ENCODE results near the gene ZNF304. TPM values are rescaled to one million over a fixed set of nuclear protein-coding genes. Genes with fewer than 3 reads are reported as not detected.

ZNF304 gene
- total and polyA plus RNA-seq, 2 of the 13 experiments (the other 11 are each of a cell fraction or from before 2014, with no cell fraction given) = 3.4 to 8.0 TPM

- TF ChIP-seq ATF7 (IDR thresholded peaks at IDR 0.05) (no peak), ATF7 (CRISPR knock-in tag; IDR thresholded peaks at IDR 0.05) (no peak), MED13 (CRISPR knock-in tag; IDR thresholded peaks at IDR 0.05) (no peak), MAZ (IDR thresholded peaks at IDR 0.05; ENCODE audit: borderline replicate concordance, low read depth, low read length) (no peak), MAZ (CRISPR knock-in tag; IDR thresholded peaks at IDR 0.05; ENCODE audit: low read depth) (no peak), HCFC1 (IDR thresholded peaks at IDR 0.05; ENCODE audit: low read depth, low read length) (0 out of 2 replicates have a peak, but pooled peaks have one; percentile 18), HBP1 (CRISPR knock-in tag; IDR thresholded peaks at IDR 0.05; ENCODE audit: low read depth) (no peak), RCOR2 (CRISPR knock-in tag; IDR thresholded peaks at IDR 0.05) (no peak), CREB1 (IDR thresholded peaks at IDR 0.05) (no peak), CREB1 (CRISPR knock-in tag; IDR thresholded peaks at IDR 0.05) (no peak), ZBTB25 (CRISPR knock-in tag; IDR thresholded peaks at IDR 0.05) (no peak), SNRNP70 (IDR thresholded peaks at IDR 0.05; ENCODE audit: low read depth, low read length) (no peak), PBX3 (CRISPR knock-in tag; IDR thresholded peaks at IDR 0.05; ENCODE audit: borderline replicate concordance) (no peak), ZNF552 (CRISPR knock-in tag; IDR thresholded peaks at IDR 0.05; ENCODE audit: borderline replicate concordance) (no peak), ZNF784 (CRISPR knock-in tag; IDR thresholded peaks at IDR 0.05; ENCODE audit: borderline replicate concordance) (no peak), MATR3 (CRISPR knock-in tag; IDR thresholded peaks at IDR 0.05) (no peak), ZNF235 (CRISPR knock-in tag; IDR thresholded peaks at IDR 0.05; ENCODE audit: borderline replicate concordance) (no peak), SP2 (CRISPR knock-in tag; IDR thresholded peaks at IDR 0.05) (no peak), ZNF256 (CRISPR knock-in tag; conservative IDR thresholded peaks at IDR 0.05) (no peak), SRSF9 (IDR thresholded peaks at IDR 0.05; ENCODE audit: borderline replicate concordance, insufficient read depth, low read depth, low read length, poor library complexity, severe bottlenecking) (no peak), ZNF251 (CRISPR knock-in tag; IDR thresholded peaks at IDR 0.05) (no peak), ZNF644 (CRISPR knock-in tag; IDR thresholded peaks at IDR 0.05; ENCODE audit: low read depth) (no peak), ZNF7 (CRISPR knock-in tag; IDR thresholded peaks at IDR 0.05) (no peak), ZKSCAN5 (CRISPR knock-in tag; IDR thresholded peaks at IDR 0.05) (no peak), ZNF556 (CRISPR knock-in tag; IDR thresholded peaks at IDR 0.05; ENCODE audit: borderline replicate concordance) (no peak), ZZZ3 (CRISPR knock-in tag; IDR thresholded peaks at IDR 0.05; ENCODE audit: borderline replicate concordance) (no peak), ZNF816 (CRISPR knock-in tag; IDR thresholded peaks at IDR 0.05; ENCODE audit: borderline replicate concordance) (no peak), IKZF4 (CRISPR knock-in tag; IDR thresholded peaks at IDR 0.05; ENCODE audit: borderline replicate concordance, low read depth, not compliant biosample characterization) (no peak), ZNF136 (CRISPR knock-in tag; IDR thresholded peaks at IDR 0.05; ENCODE audit: low read depth) (no peak)
Measured at GRCh38 chr19:57406516-57407123, 55.5 kb downstream of the ZNF304 start (continued).

All from HepG2 (cell line).